Adrenal gland (tissue), 12 donors: ENCODE data around the gene RPL12. TPM values are rescaled to one million over a fixed set of nuclear protein-coding genes. Genes with fewer than 3 reads are reported as not detected.

Source experiments
- DNase-seq, 7 donors: peaks; one replicate each; pipeline ENCODE4 v3.0.0-alpha.2; 2019 to 2020
- H3K27ac ChIP-seq, 5 donors: fragments of 200-600 bp; sonication (generic) in 4 of 5; 1 replicate in 3 of 5; 2 replicates in 2 of 5; pipeline versions ENCODE4 v1.5.1 to v1.8.0; 2016 to 2020; ENCODE audit warnings: mild to moderate bottlenecking in 1 of 5
- H3K27me3 ChIP-seq: fragments of 200-600 bp; 2 replicates; pipeline ENCODE4 v1.8.0; 2021
- H3K36me3 ChIP-seq, 2 donors: fragments of 200-600 bp; replicated peaks in 1 of 2; 1 replicate in 1 of 2; 2 replicates in 1 of 2; pipeline versions ENCODE4 v1.5.1 to v1.8.0; 2018 to 2022
- H3K4me1 ChIP-seq, 2 donors: fragments of 200-600 bp; replicated peaks in 1 of 2; 1 replicate in 1 of 2; 2 replicates in 1 of 2; pipeline versions ENCODE4 v1.5.1 to v1.8.0; 2018 to 2021
- H3K4me3 ChIP-seq, 4 donors: fragments of 200-600 bp; sonication (generic) in 3 of 4; one replicate each; pipeline ENCODE4 v1.5.1; 2016 to 2018
- H3K9me3 ChIP-seq, 3 donors: fragments of 200-600 bp; sonication (generic) in 1 of 3; replicated peaks in 1 of 3; 1 replicate in 2 of 3; 2 replicates in 1 of 3; pipeline versions ENCODE4 v1.5.1 to v1.8.0; 2016 to 2021
- CTCF ChIP-seq, 6 experiments: fragments of 450-650 bp in 4 of 6; fragments of 200-600 bp in 2 of 6; sonication (generic) in 1 of 6; IDR thresholded peaks; 1 replicate in 5 of 6; 2 replicates in 1 of 6; pipeline versions ENCODE4 v1.5.1 to v1.8.0; 2016 to 2021; ENCODE audit warnings: antibody characterized with exemption in 6 of 6, mild to moderate bottlenecking in 2 of 6, moderate library complexity in 1 of 6
- POLR2A ChIP-seq, 2 donors: fragments of 450-650 bp; IDR thresholded peaks; one replicate each; pipeline ENCODE4 v1.6.1; 2017; ENCODE audit warnings: antibody characterized with exemption in 2 of 2, mild to moderate bottlenecking in 2 of 2, moderate library complexity in 1 of 2
- WGBS, 4 donors: extraction: QIAGEN DNeasy Blood & Tissue Kit in 2 of 4; methylation state at CpG; one replicate each; pipeline versions ENCODE4 v1.1.5 to v1.1.7; 2013 to 2017; 5-methylcytosine and 5-hydroxymethylcytosine counted together
- intact Hi-C, 2 donors: fragments of 100-400 bp; cut with DNase I; formaldehyde crosslinking; loops; one replicate each; pipeline versions ENCODE4 v1.14.1 to v1.15.0; 2022 to 2023
- polyA plus RNA-seq, 3 donors: library from polyadenylated mRNA; stranded (reverse); fragments of 200-250 nt in 2 of 3; fragments of 350-450 nt in 1 of 3; fragmentation: Illumina TruSeq in 1 of 3; extraction: RNeasy Lipid Tissue Mini Kit (QIAGEN cat#74804) in 1 of 3; gene quantifications; one replicate each; pipeline ENCODE4 v1.2.3, GENCODE V29; 2013 to 2014
- total RNA-seq, 9 donors: library from RNA; depleted of rRNA in 4 of 9; stranded (reverse); fragments of >200 nt in 4 of 9; fragments of 120-200 nt in 1 of 9; fragmentation: NEBNext Ultra II Directional in 1 of 9; extraction: Animal tissue kit (Norgen Biotek cat#: 25700) in 1 of 9; gene quantifications; one replicate each; pipeline versions ENCODE4 v1.1.0 to v1.2.4, GENCODE V29; 2013 to 2023
- donor health status: healthy with polysubstance abuse.
- donor health status: Bipolar disorder and iron deficiency.
- donor health status: DM: yes; HTN: yes; CAD: no.
- donor health status: DM: no; HTN: no; CAD: no.
- donor health status: DM: no; HTN: no; CAD: no.
- donor health status: DM: yes; HTN: yes; CAD: no.

RPL12 gene
- total and polyA plus RNA-seq, 12 donors, result 879 to 4,212 (median 1,523) TPM

- WGBS, 4 donors, result 90 to 95% (median 93%) methylated on average over 12 to 17 of the region's 17 CpGs
- DNase-seq, result no peak
- Histone ChIP-seq H3K27me3 (no peaks in the 10 kb centered on the region), H3K36me3 (peaks cover 0 to 84% of the 10 kb centered on the region in 2 donors), H3K9me3 (no peaks in the 10 kb centered on the region), H3K27ac (peak overlapping the region in 1 of 5 donors; percentile 20), H3K4me1 (peaks cover 0 to 16% of the 10 kb centered on the region in 2 donors), H3K4me3 (no peak overlapping the region)
- intact Hi-C loops, result no loop called here
- TF ChIP-seq POLR2A (IDR thresholded peaks at IDR 0.05) (no peak), CTCF (IDR thresholded peaks at IDR 0.05) (no peak)
Measured at GRCh38 chr9:127444283-127444920, 6.8 kb downstream of the RPL12 start.

GRCh38 chr9:127438394-127438793, 12.8 kb downstream of the RPL12 start:
- intact Hi-C loops, result no loop called here
- Histone ChIP-seq H3K27ac (no peak overlapping the region), H3K4me3 (no peak overlapping the region), H3K9me3 (no peaks in the 10 kb centered on the region), H3K27me3 (no peaks in the 10 kb centered on the region), H3K36me3 (peaks cover 0 to 89% of the 10 kb centered on the region in 2 donors), H3K4me1 (no peaks in the 10 kb centered on the region)
- TF ChIP-seq CTCF (IDR thresholded peaks at IDR 0.05), result no peak
- no peak for TF ChIP-seq POLR2A (IDR thresholded peaks at IDR 0.05)
- WGBS, 4 donors, result 94 to 96% (median 95%) methylated on average over 9 of the region's 9 CpGs
- DNase-seq, result no peak

- no peak for DNase-seq
- Histone ChIP-seq H3K27me3 (no peaks in the 10 kb centered on the region), H3K27ac (no peak overlapping the region), H3K4me1 (no peaks in the 10 kb centered on the region), H3K9me3 (no peaks in the 10 kb centered on the region), H3K4me3 (no peak overlapping the region), H3K36me3 (peaks cover 0 to 91% of the 10 kb centered on the region in 2 donors)
- WGBS, 4 donors, result 81 to 91% (median 91%) methylated on average over 12 of the region's 12 CpGs
- no peak for TF ChIP-seq POLR2A (IDR thresholded peaks at IDR 0.05)
- TF ChIP-seq CTCF (IDR thresholded peaks at IDR 0.05), result no peak
- intact Hi-C loops, result no loop called here
Measured at GRCh38 chr9:127437497-127438264, 13.5 kb downstream of the RPL12 start.

- intact Hi-C loops, result no loop called here
- H3K4me3 ChIP-seq, result no peak overlapping the region
- no peaks in the 10 kb centered on the region for H3K27me3 ChIP-seq
- TF ChIP-seq POLR2A (IDR thresholded peaks at IDR 0.05) (no peak), CTCF (IDR thresholded peaks at IDR 0.05) (no peak)
- peaks cover 0 to 45% of the 10 kb centered on the region in 2 donors for H3K36me3 ChIP-seq
- H3K4me1 ChIP-seq, result peaks cover 4 to 15% of the 10 kb centered on the region in 2 donors
- WGBS, 4 donors, result 93 to 96% (median 95%) methylated on average over 8 of the region's 8 CpGs
- H3K9me3 ChIP-seq, result no peaks in the 10 kb centered on the region
- no peak for DNase-seq
- H3K27ac ChIP-seq, result no peak overlapping the region
Measured at GRCh38 chr9:127430415-127430814, 20.8 kb downstream of the RPL12 start.
